H1 (cell line): ENCODE results near the gene DIP2B. TPM values are rescaled to one million over a fixed set of nuclear protein-coding genes. Genes with fewer than 3 reads are reported as not detected.

Experiments
- CEBPB ChIP-seq: IDR thresholded peaks from 2 replicates; pipeline ENCODE4 v1.6.1; 2012; ENCODE audit warnings: low read depth, low read length
- GABPA ChIP-seq: IDR thresholded peaks from 2 replicates; pipeline ENCODE4 v1.6.1; 2011; ENCODE audit warnings: mild to moderate bottlenecking, low read length, moderate library complexity, borderline replicate concordance; ENCODE audit not compliant: insufficient read depth
- HDAC6 ChIP-seq: IDR thresholded peaks from one replicate; pipeline ENCODE4 v1.7.1; 2012; ENCODE audit warnings: low read depth, mild to moderate bottlenecking, inconsistent platforms, low read length, moderate library complexity
- PHF8 ChIP-seq: fragments of 200-600 bp; sonication (generic); conservative IDR thresholded peaks from 2 replicates; pipeline ENCODE4 v1.7.1; 2012; ENCODE audit warnings: low read depth, mild to moderate bottlenecking, inconsistent platforms, low read length, moderate library complexity
- RNF2 ChIP-seq: fragments of 200-900, 300-1000 bp; sonication (generic); IDR thresholded peaks from 2 replicates; pipeline ENCODE4 v1.7.1; 2016; ENCODE audit warnings: borderline replicate concordance, low read depth, mild to moderate bottlenecking, antibody characterized with exemption, low read length; ENCODE audit not compliant: poor library complexity, severe bottlenecking; ENCODE audit errors: missing control alignments
- RXRA ChIP-seq: IDR thresholded peaks from 2 replicates; pipeline ENCODE4 v1.6.1; 2011; ENCODE audit warnings: low read depth, mild to moderate bottlenecking, low read length, moderate library complexity; ENCODE audit not compliant: insufficient read depth
- SP2 ChIP-seq: IDR thresholded peaks from 2 replicates; pipeline ENCODE4 v1.6.1; 2012; ENCODE audit warnings: mild to moderate bottlenecking, low read length, inconsistent platforms
- polyA plus RNA-seq, 7 experiments: library from polyadenylated mRNA; depleted of rRNA in 3 of 7; stranded (reverse) in 5 of 7; unstranded in 2 of 7; fragments of >200 nt in 5 of 7; fragments of 200-250 nt in 2 of 7; gene quantifications; 1 replicate in 5 of 7; 2 replicates in 1 of 7; 4 replicates in 1 of 7; pipeline versions ENCODE4 v1.2.1 to v1.2.3, GENCODE V29; 2011 to 2013; ENCODE audit warnings: missing spikeins in 2 of 7, mixed read lengths in 2 of 7
- total RNA-seq: library from RNA; stranded (reverse); fragmentation: NEBNext Ultra II Directional; extraction: Animal tissue kit (Norgen Biotek cat#: 25700); gene quantifications from 2 replicates; pipeline ENCODE4 v1.2.1, GENCODE V29; 2021
- TF ChIP-seq, protein P1 (sequence below): fragments of 300-600 bp; sonication (generic); IDR thresholded peaks from 2 replicates; pipeline ENCODE4 v1.7.1; 2012; ENCODE audit warnings: low read length, moderate library complexity, mild to moderate bottlenecking, inconsistent platforms; ENCODE audit not compliant: insufficient replicate concordance

The DIP2B gene
- total and polyA plus RNA-seq, 2 of the 8 experiments (the other 6 are each of a cell fraction or from before 2014, with no cell fraction given) = 11.1 to 29.6 TPM

DNA sequence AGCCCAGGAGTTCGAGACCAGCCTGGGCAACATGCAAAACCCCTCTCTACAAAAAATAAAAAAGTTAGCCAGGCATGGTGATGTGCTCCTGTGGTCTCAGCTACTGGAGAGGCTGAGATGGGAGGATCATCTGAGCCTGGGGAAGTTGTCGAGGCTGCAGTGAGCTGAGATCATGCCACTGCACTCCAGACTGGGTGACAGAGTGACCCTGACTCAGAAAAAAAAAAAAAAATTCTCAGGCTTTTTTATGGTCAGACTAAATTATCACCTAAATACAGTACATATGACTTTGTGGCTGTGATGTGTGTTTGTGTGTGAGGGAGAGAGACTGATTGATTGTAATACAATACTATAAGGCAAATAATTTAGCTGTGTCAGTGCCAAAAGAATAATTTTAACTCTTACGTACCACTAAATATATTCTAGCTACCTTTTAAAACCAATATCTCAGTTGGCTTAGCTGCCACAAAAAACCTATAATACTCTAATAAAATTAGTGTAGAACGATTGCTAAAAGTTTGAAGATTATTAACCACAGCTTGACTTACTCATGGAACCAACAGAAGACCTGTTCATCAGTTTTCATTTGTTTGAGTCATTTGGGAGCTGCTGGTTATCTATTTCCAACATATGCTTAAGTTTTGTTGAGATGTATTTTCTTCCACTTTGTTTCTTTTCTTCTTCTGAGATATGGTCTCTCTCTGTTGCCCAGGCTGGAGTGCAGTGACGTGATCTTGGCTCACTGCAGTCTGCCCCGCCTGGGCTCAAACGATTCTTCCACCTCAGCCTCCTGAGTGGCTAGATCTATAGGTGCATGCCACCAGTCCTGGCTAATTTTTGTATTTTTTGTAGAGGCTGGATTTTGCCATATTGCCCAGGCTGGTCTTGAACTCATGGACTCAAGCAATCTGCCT lies 58.0 kb downstream of the DIP2B start (continued):
- TF ChIP-seq, protein P1, sequence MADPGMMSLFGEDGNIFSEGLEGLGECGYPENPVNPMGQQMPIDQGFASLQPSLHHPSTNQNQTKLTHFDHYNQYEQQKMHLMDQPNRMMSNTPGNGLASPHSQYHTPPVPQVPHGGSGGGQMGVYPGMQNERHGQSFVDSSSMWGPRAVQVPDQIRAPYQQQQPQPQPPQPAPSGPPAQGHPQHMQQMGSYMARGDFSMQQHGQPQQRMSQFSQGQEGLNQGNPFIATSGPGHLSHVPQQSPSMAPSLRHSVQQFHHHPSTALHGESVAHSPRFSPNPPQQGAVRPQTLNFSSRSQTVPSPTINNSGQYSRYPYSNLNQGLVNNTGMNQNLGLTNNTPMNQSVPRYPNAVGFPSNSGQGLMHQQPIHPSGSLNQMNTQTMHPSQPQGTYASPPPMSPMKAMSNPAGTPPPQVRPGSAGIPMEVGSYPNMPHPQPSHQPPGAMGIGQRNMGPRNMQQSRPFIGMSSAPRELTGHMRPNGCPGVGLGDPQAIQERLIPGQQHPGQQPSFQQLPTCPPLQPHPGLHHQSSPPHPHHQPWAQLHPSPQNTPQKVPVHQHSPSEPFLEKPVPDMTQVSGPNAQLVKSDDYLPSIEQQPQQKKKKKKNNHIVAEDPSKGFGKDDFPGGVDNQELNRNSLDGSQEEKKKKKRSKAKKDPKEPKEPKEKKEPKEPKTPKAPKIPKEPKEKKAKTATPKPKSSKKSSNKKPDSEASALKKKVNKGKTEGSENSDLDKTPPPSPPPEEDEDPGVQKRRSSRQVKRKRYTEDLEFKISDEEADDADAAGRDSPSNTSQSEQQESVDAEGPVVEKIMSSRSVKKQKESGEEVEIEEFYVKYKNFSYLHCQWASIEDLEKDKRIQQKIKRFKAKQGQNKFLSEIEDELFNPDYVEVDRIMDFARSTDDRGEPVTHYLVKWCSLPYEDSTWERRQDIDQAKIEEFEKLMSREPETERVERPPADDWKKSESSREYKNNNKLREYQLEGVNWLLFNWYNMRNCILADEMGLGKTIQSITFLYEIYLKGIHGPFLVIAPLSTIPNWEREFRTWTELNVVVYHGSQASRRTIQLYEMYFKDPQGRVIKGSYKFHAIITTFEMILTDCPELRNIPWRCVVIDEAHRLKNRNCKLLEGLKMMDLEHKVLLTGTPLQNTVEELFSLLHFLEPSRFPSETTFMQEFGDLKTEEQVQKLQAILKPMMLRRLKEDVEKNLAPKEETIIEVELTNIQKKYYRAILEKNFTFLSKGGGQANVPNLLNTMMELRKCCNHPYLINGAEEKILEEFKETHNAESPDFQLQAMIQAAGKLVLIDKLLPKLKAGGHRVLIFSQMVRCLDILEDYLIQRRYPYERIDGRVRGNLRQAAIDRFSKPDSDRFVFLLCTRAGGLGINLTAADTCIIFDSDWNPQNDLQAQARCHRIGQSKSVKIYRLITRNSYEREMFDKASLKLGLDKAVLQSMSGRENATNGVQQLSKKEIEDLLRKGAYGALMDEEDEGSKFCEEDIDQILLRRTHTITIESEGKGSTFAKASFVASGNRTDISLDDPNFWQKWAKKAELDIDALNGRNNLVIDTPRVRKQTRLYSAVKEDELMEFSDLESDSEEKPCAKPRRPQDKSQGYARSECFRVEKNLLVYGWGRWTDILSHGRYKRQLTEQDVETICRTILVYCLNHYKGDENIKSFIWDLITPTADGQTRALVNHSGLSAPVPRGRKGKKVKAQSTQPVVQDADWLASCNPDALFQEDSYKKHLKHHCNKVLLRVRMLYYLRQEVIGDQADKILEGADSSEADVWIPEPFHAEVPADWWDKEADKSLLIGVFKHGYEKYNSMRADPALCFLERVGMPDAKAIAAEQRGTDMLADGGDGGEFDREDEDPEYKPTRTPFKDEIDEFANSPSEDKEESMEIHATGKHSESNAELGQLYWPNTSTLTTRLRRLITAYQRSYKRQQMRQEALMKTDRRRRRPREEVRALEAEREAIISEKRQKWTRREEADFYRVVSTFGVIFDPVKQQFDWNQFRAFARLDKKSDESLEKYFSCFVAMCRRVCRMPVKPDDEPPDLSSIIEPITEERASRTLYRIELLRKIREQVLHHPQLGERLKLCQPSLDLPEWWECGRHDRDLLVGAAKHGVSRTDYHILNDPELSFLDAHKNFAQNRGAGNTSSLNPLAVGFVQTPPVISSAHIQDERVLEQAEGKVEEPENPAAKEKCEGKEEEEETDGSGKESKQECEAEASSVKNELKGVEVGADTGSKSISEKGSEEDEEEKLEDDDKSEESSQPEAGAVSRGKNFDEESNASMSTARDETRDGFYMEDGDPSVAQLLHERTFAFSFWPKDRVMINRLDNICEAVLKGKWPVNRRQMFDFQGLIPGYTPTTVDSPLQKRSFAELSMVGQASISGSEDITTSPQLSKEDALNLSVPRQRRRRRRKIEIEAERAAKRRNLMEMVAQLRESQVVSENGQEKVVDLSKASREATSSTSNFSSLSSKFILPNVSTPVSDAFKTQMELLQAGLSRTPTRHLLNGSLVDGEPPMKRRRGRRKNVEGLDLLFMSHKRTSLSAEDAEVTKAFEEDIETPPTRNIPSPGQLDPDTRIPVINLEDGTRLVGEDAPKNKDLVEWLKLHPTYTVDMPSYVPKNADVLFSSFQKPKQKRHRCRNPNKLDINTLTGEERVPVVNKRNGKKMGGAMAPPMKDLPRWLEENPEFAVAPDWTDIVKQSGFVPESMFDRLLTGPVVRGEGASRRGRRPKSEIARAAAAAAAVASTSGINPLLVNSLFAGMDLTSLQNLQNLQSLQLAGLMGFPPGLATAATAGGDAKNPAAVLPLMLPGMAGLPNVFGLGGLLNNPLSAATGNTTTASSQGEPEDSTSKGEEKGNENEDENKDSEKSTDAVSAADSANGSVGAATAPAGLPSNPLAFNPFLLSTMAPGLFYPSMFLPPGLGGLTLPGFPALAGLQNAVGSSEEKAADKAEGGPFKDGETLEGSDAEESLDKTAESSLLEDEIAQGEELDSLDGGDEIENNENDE = no peak
- TF ChIP-seq PHF8 (no peak), HDAC6 (no peak), CEBPB (no peak), RXRA (no peak), RNF2 (no peak), SP2 (no peak), GABPA (no peak)
